ENCODE measurements around the gene PSENEN. TPM values are rescaled to one million over a fixed set of nuclear protein-coding genes. Genes with fewer than 3 reads are reported as not detected.

Gene PSENEN
- total RNA-seq, 1 donor from 2014 or later, result 63.7 TPM

- no peak for DNase-seq (ENCODE audit: low read depth)
- no peak overlapping the region for H3K4me3 ChIP-seq (ENCODE audit: low read depth, low read length)
- TF ChIP-seq CTCF (conservative IDR thresholded peaks at IDR 0.05; ENCODE audit: low read depth, low read length), result no peak
Observed at GRCh38 chr19:35714601-35715354, 30.7 kb upstream of the PSENEN start.

- DNase-seq (ENCODE audit: low read depth), result no peak
- H3K4me3 ChIP-seq (ENCODE audit: low read depth, low read length), result peak overlapping the region; percentile 78
- no peak for TF ChIP-seq CTCF (conservative IDR thresholded peaks at IDR 0.05; ENCODE audit: low read depth, low read length)
Observed at GRCh38 chr19:35715355-35715809, 30.1 kb upstream of the PSENEN start.

GRCh38 chr19:35715981-35716800 is 29.3 kb upstream of the PSENEN start:
- no peak for DNase-seq (ENCODE audit: low read depth)
- peak overlapping the region; percentile 78 for H3K4me3 ChIP-seq (ENCODE audit: low read depth, low read length)
- no peak for TF ChIP-seq CTCF (conservative IDR thresholded peaks at IDR 0.05; ENCODE audit: low read depth, low read length)

- peak; percentile 47 for DNase-seq (ENCODE audit: low read depth)
- peak; percentile 87 for TF ChIP-seq CTCF (conservative IDR thresholded peaks at IDR 0.05; ENCODE audit: low read depth, low read length)
- H3K4me3 ChIP-seq (ENCODE audit: low read depth, low read length), result peak overlapping the region; percentile 78
Observed at GRCh38 chr19:35716801-35717664, 28.4 kb upstream of the PSENEN start.

GRCh38 chr19:35717665-35718344 is 27.6 kb upstream of the PSENEN start, which contains the start of gene KMT2B:
KMT2B (plus strand) TSS chr19:35718003; CDS start chr19:35718019, 16 bp downstream.
- peak within 1 kb of the TSS; percentile 82 for H3K4me3 ChIP-seq (ENCODE audit: low read depth, low read length)
- TF ChIP-seq CTCF (conservative IDR thresholded peaks at IDR 0.05; ENCODE audit: low read depth, low read length), result no peak
- no peak for DNase-seq (ENCODE audit: low read depth)

Measured in epithelial cell of proximal tubule (primary cell).